GM12873 (cell line): ENCODE results near the gene PROB1.

ENCODE experiments used
- TF ChIP-seq, protein P1 (sequence below): IDR thresholded peaks from 2 replicates; pipeline ENCODE4 v1.5.1; 2012; ENCODE audit warnings: low read depth, mild to moderate bottlenecking, moderate library complexity, low read length, control low read depth; ENCODE audit not compliant: insufficient read depth; ENCODE audit errors: missing control alignments

PROB1 gene

GRCh38 chr5:139402561-139403158 lies 7.8 kb upstream of the PROB1 start:
- TF ChIP-seq, protein P1, sequence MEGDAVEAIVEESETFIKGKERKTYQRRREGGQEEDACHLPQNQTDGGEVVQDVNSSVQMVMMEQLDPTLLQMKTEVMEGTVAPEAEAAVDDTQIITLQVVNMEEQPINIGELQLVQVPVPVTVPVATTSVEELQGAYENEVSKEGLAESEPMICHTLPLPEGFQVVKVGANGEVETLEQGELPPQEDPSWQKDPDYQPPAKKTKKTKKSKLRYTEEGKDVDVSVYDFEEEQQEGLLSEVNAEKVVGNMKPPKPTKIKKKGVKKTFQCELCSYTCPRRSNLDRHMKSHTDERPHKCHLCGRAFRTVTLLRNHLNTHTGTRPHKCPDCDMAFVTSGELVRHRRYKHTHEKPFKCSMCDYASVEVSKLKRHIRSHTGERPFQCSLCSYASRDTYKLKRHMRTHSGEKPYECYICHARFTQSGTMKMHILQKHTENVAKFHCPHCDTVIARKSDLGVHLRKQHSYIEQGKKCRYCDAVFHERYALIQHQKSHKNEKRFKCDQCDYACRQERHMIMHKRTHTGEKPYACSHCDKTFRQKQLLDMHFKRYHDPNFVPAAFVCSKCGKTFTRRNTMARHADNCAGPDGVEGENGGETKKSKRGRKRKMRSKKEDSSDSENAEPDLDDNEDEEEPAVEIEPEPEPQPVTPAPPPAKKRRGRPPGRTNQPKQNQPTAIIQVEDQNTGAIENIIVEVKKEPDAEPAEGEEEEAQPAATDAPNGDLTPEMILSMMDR, result peak; percentile 67

DNA sequence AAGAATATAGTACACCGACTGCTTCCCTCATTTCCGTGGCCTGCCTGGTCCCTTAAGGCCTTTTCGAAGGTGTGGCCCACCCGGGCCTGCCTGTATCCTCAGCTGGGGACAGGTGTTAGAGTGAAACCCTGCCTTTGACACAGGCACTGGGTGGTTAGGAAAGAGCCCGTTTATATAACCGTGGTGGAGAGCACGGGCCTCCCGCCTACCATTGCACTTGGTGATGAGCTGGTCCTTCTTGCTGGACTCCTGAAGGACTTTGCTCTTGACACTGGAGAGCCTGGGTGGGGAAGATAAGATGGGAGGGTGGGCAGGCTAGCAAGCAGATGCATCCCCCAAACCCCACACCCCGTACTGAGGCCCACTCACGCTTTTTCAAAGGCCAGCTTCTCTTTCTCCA lies 6.6 kb upstream of the PROB1 start:
- TF ChIP-seq, protein P1, result no peak

DNA sequence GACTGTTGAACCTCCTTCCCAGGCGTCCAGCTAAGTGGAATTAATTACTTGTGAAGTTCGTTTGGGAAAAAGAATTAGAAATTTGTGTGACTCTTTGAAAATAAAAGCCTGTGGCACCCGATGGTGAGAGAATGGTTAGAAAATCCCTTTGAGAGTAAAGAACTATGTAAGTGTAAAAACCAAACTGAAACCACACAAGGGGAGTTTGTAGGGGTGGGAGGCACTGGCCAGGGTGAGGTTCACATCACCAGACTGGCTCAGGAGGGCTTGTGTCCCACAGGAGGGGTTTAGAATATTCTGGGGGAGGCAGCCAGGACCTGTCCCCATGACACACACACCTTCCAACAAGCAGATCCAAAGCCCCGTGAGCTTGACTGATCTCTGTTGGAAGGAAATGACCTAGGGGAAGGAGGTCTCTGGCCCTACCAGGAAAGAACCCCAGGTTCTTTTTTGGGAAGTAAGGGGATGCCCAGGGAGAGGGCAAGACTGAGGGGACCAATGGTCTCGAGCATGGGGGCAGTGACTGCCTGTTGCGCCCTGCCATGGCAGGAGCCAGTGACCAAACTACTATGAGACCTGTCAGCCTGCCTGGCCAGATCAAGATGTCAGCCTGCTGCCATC lies 4.7 kb upstream of the PROB1 start:
- TF ChIP-seq, protein P1, result no peak

DNA sequence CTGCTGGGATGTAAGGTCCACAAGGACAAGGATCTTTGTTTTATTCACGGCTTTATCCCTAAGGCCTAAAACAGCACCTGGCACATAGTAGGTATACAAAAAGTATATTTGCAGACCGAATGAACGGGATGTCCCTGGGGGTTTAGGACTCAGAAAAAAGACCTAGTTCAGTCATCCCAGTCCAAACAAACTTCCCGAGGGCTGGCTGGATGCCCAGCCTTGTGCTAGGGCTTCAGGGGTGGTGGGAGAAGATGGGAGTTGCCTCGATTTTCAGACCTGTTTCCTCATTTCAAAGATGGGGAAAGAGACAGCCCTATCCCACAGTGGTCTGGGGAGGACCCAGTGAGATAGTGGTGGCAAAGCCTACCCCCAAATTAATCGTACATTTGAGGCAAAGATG lies 3.0 kb upstream of the PROB1 start:
- TF ChIP-seq, protein P1, result no peak

GRCh38 chr5:139396691-139397090 lies 1.8 kb upstream of the PROB1 start:
- TF ChIP-seq, protein P1, result no peak

DNA sequence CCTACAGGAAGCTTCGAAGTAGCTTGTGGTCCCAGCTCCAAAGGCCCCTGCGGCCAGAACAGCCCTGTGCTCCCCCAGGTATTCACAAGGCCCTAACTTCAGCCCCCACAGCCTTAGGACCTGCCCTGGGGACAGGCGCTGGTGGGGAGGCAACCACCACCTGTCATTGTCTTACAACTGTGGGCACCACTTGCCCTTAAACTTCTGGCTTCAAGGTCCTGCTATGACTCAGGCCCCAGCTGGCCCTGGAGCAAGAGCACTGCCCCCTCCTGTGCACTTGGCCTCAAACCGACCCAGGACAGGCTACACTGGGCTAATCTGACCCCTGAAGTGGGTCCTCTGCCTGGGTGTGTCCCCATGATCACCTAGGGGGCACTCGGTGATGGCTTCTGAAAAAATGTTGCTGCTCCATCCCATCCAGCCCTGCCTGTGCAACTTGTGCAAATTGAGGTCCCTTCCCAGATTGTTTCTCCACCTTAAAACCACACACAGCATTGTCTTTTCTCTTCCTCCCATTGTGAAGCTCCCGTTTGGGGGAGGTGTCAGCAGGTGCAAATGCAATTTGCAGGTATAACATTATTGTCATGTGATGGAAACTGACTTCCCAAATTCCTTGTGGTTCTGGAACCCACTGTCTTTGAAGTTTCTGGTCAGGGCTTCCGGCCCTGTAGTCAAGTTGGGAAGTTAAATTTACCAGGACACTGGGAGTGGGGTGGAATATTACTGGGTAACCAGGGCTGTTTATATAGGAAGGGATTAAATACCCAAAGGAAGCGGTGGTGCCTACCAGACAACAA lies 1.1 kb upstream of the PROB1 start:
- TF ChIP-seq, protein P1, result no peak

- TF ChIP-seq, protein P1, result peak; percentile 69
These were observed 716 bp downstream of the PROB1 start for GRCh38 chr5:139394123-139394653.
